Measurements from ENCODE around the gene STRA8. TPM values are rescaled to one million over a fixed set of nuclear protein-coding genes. Genes with fewer than 3 reads are reported as not detected.

The STRA8 gene
- total RNA-seq, 1 experiment from 2014 or later = not detected

- DNase-seq (ENCODE audit: unreplicated experiment) = no peak
- TF ChIP-seq CTCF (IDR thresholded peaks at IDR 0.05; ENCODE audit: unreplicated experiment) = no peak
- Mint-ChIP-seq H3K9me3 (ENCODE audit: unreplicated experiment) (no peaks in the 10 kb centered on the region), H3K27me3 (ENCODE audit: insufficient read depth, unreplicated experiment) (peaks cover 28% of the 10 kb centered on the region), H3K4me1 (ENCODE audit: insufficient read depth, unreplicated experiment) (no peaks in the 10 kb centered on the region), H3K36me3 (ENCODE audit: insufficient read depth, unreplicated experiment) (peaks cover 6% of the 10 kb centered on the region), H3K4me3 (ENCODE audit: unreplicated experiment) (no peak overlapping the region), H3K27ac (ENCODE audit: low read depth, unreplicated experiment) (no peak overlapping the region)
- intact Hi-C loops (cut with micrococcal nuclease) = no loop called here
- POLR2A ChIA-PET = interaction anchor here (0.6 kb wide), 1 partner anchor 32 kb away, joined by 3 read pairs; no protein-coding TSS in a partner anchor
- no TSS peak for BruUV-seq (replicated peaks)
- CTCF ChIA-PET = interaction anchor here (0.5 kb wide), 1 partner anchor 15 kb away, joined by 3 read pairs; no protein-coding TSS in a partner anchor
These were observed 8.6 kb downstream of the STRA8 start for GRCh38 chr7:135242096-135242684.

- Mint-ChIP-seq H3K4me1 (ENCODE audit: insufficient read depth, unreplicated experiment) (no peaks in the 10 kb centered on the region), H3K4me3 (ENCODE audit: unreplicated experiment) (no peak overlapping the region), H3K27ac (ENCODE audit: low read depth, unreplicated experiment) (no peak overlapping the region), H3K27me3 (ENCODE audit: insufficient read depth, unreplicated experiment) (peaks cover 28% of the 10 kb centered on the region), H3K9me3 (ENCODE audit: unreplicated experiment) (no peaks in the 10 kb centered on the region), H3K36me3 (ENCODE audit: insufficient read depth, unreplicated experiment) (peaks cover 6% of the 10 kb centered on the region)
- DNase-seq (ENCODE audit: unreplicated experiment) = no peak
- TF ChIP-seq CTCF (IDR thresholded peaks at IDR 0.05; ENCODE audit: unreplicated experiment) = no peak
- ChIA-PET CTCF (interaction anchor here (1.2 to 2.0 kb wide), 3 partner anchors 8 to 31 kb away, joined by 3 to 7 read pairs (median 4); no protein-coding TSS in a partner anchor), POLR2A (interaction anchor here (0.7 kb wide), 1 partner anchor 55 kb away, joined by 3 read pairs; no protein-coding TSS in a partner anchor)
- intact Hi-C loops (cut with micrococcal nuclease) = no loop called here
- BruUV-seq (replicated peaks) = no TSS peak
These were observed 11.9 kb downstream of the STRA8 start for GRCh38 chr7:135245226-135246190.

- no peaks in the 10 kb centered on the region for H3K4me1 Mint-ChIP-seq (ENCODE audit: insufficient read depth, unreplicated experiment)
- no TSS peak for BruUV-seq (replicated peaks)
- peaks cover 6% of the 10 kb centered on the region for H3K36me3 Mint-ChIP-seq (ENCODE audit: insufficient read depth, unreplicated experiment)
- H3K4me3 Mint-ChIP-seq (ENCODE audit: unreplicated experiment) = no peak overlapping the region
- intact Hi-C loops (cut with micrococcal nuclease) = no loop called here
- H3K9me3 Mint-ChIP-seq (ENCODE audit: unreplicated experiment) = no peaks in the 10 kb centered on the region
- H3K27ac Mint-ChIP-seq (ENCODE audit: low read depth, unreplicated experiment) = no peak overlapping the region
- CTCF ChIA-PET = interaction anchor here (1.2 kb wide), 1 partner anchor 12 kb away, joined by 4 read pairs; no protein-coding TSS in a partner anchor
- no peak for TF ChIP-seq CTCF (IDR thresholded peaks at IDR 0.05; ENCODE audit: unreplicated experiment)
- POLR2A ChIA-PET = no interaction called here
- no peak for DNase-seq (ENCODE audit: unreplicated experiment)
- peaks cover 28% of the 10 kb centered on the region for H3K27me3 Mint-ChIP-seq (ENCODE audit: insufficient read depth, unreplicated experiment)
These were observed 12.7 kb downstream of the STRA8 start for GRCh38 chr7:135246191-135246825.
